WTC11 (cell line): ENCODE measurements around the gene KDM5B. TPM values are rescaled to one million over a fixed set of nuclear protein-coding genes. Genes with fewer than 3 reads are reported as not detected.

ENCODE experiments used
- ATAC-seq: fragments of 200-7000 bp; cut with Tn5 transposase; 2 replicates; pipeline ENCODE4 v1.10.0; 2021; ENCODE audit warnings: mild to moderate bottlenecking, moderate library complexity
- CTCF ChIA-PET: fragments of 300-600 bp; sonication (Branson Sonifier 250); formaldehyde crosslinking; loops from one replicate; lab custom pipeline; 2021; ENCODE audit warnings: antibody characterized with exemption; lab: Charles Lee
- POLR2A ChIA-PET: fragments of 350-600 bp; sonication (Branson Sonifier 250); formaldehyde crosslinking; loops from one replicate; lab custom pipeline; 2021; ENCODE audit warnings: antibody characterized with exemption; lab: Charles Lee
- DNase-seq: peaks from one replicate; pipeline ENCODE4 v3.0.0; 2021; ENCODE audit warnings: low spot score
- H3K27ac Mint-ChIP-seq: 2 replicates; pipeline ENCODE4 v1.8.0; 2021; ENCODE audit warnings: mixed read lengths
- H3K27me3 Mint-ChIP-seq: 2 replicates; pipeline ENCODE4 v1.8.0; 2021; ENCODE audit warnings: low read depth, mild to moderate bottlenecking, moderate library complexity, mixed read lengths
- H3K36me3 Mint-ChIP-seq: 2 replicates; pipeline ENCODE4 v1.8.0; 2021; ENCODE audit warnings: mixed read lengths
- H3K4me1 Mint-ChIP-seq: 2 replicates; pipeline ENCODE4 v1.8.0; 2022; ENCODE audit warnings: mixed read lengths
- H3K4me3 Mint-ChIP-seq: 2 replicates; pipeline ENCODE4 v1.8.0; 2021; ENCODE audit warnings: mild to moderate bottlenecking, moderate library complexity, mixed read lengths
- H3K9me3 Mint-ChIP-seq: 2 replicates; pipeline ENCODE4 v1.8.0; 2021; ENCODE audit warnings: mixed read lengths
- ARID4B ChIP-seq: sonication (generic); formaldehyde crosslinking; IDR thresholded peaks from 2 replicates; pipeline ENCODE4 v1.8.0; 2023; ENCODE audit warnings: missing genetic modification reagents, mild to moderate bottlenecking, borderline replicate concordance
- ATF1 ChIP-seq: sonication (generic); formaldehyde crosslinking; IDR thresholded peaks from 2 replicates; pipeline ENCODE4 v1.8.1; 2023; ENCODE audit warnings: mild to moderate bottlenecking, moderate library complexity, missing genetic modification reagents
- ATF2 ChIP-seq: sonication (generic); formaldehyde crosslinking; IDR thresholded peaks from 2 replicates; pipeline ENCODE4 v1.8.1; 2022; ENCODE audit warnings: low read depth, missing genetic modification reagents, borderline replicate concordance
- ATF3 ChIP-seq: sonication (generic); formaldehyde crosslinking; conservative IDR thresholded peaks from 2 replicates; pipeline ENCODE4 v1.8.1; 2022; ENCODE audit warnings: mild to moderate bottlenecking, missing genetic modification reagents
- ELF4 ChIP-seq: sonication (generic); formaldehyde crosslinking; IDR thresholded peaks from 2 replicates; pipeline ENCODE4 v1.8.1; 2022; ENCODE audit warnings: low read depth, mild to moderate bottlenecking, moderate library complexity, missing genetic modification reagents
- GABPB1 ChIP-seq: sonication (generic); formaldehyde crosslinking; IDR thresholded peaks from 2 replicates; pipeline ENCODE4 v1.8.1; 2023; ENCODE audit warnings: mild to moderate bottlenecking, missing genetic modification reagents
- HMGA2 ChIP-seq: fragments of 250-450 bp; sonication (Bioruptor Pico); IDR thresholded peaks from 2 replicates; pipeline ENCODE4 v1.4.0; 2021; ENCODE audit warnings: mild to moderate bottlenecking, moderate library complexity
- JUN ChIP-seq: sonication (generic); formaldehyde crosslinking; IDR thresholded peaks from 2 replicates; pipeline ENCODE4 v1.8.0; 2023; ENCODE audit warnings: mild to moderate bottlenecking, missing genetic modification reagents
- MAX ChIP-seq: sonication (generic); formaldehyde crosslinking; IDR thresholded peaks from 2 replicates; pipeline ENCODE4 v1.8.0; 2022; ENCODE audit warnings: mild to moderate bottlenecking, missing genetic modification reagents
- MYBL2 ChIP-seq: sonication (generic); formaldehyde crosslinking; IDR thresholded peaks from 2 replicates; pipeline ENCODE4 v1.8.1; 2023; ENCODE audit warnings: mild to moderate bottlenecking, moderate library complexity, missing genetic modification reagents
- NFE2L1 ChIP-seq: sonication (generic); formaldehyde crosslinking; IDR thresholded peaks from 2 replicates; pipeline ENCODE4 v1.8.1; 2023; ENCODE audit warnings: missing genetic modification reagents
- NFYB ChIP-seq: sonication (generic); formaldehyde crosslinking; conservative IDR thresholded peaks from 2 replicates; pipeline ENCODE4 v1.8.0; 2022; ENCODE audit warnings: low read depth, missing genetic modification reagents
- PREB ChIP-seq: sonication (generic); formaldehyde crosslinking; IDR thresholded peaks from 2 replicates; pipeline ENCODE4 v1.8.1; 2022; ENCODE audit warnings: mild to moderate bottlenecking, missing genetic modification reagents, moderate library complexity, borderline replicate concordance
- PRRX2 ChIP-seq: fragments of 250-450 bp; sonication (Bioruptor Pico); IDR thresholded peaks from 2 replicates; pipeline ENCODE4 v1.8.0; 2021; ENCODE audit warnings: mild to moderate bottlenecking
- SMAD3 ChIP-seq: sonication (generic); formaldehyde crosslinking; IDR thresholded peaks from 2 replicates; pipeline ENCODE4 v1.8.0; 2022; ENCODE audit warnings: missing genetic modification reagents, mild to moderate bottlenecking, borderline replicate concordance
- TEAD1 ChIP-seq: sonication (generic); formaldehyde crosslinking; IDR thresholded peaks from 2 replicates; pipeline ENCODE4 v1.8.0; 2022; ENCODE audit warnings: mild to moderate bottlenecking, missing genetic modification reagents
- USF1 ChIP-seq: sonication (generic); formaldehyde crosslinking; IDR thresholded peaks from 2 replicates; pipeline ENCODE4 v1.8.0; 2022; ENCODE audit warnings: mild to moderate bottlenecking, missing genetic modification reagents
- ZBTB43 ChIP-seq: sonication (generic); formaldehyde crosslinking; IDR thresholded peaks from 2 replicates; pipeline ENCODE4 v1.8.1; 2023; ENCODE audit warnings: mild to moderate bottlenecking, missing genetic modification reagents
- total RNA-seq: library from RNA; stranded (reverse); gene quantifications from 3 replicates; pipeline ENCODE4 v1.2.3, GENCODE V29; 2021

KDM5B gene
- total RNA-seq, 1 experiment from 2014 or later, result 222 TPM

- peak; percentile 68; the same call in 1 of the 2 replicates for TF ChIP-seq NFE2L1 (CRISPR knock-in tag)
- no peak for TF ChIP-seq PRRX2
- 0 out of 2 replicates have a peak, but pooled peaks have one; percentile 66 for TF ChIP-seq ELF4 (CRISPR knock-in tag)
- TF ChIP-seq ATF3 (CRISPR knock-in tag), result no peak
- TF ChIP-seq GABPB1 (CRISPR knock-in tag), result peak; percentile 53; the same call in 1 of the 2 replicates
- 0 out of 2 replicates have a peak, but pooled peaks have one; percentile 36 for TF ChIP-seq MYBL2
- peak; percentile 64; the same call in 1 of the 2 replicates for TF ChIP-seq PREB (CRISPR knock-in tag)
- TF ChIP-seq USF1 (CRISPR knock-in tag), result peak; percentile 60; the same call in 1 of the 2 replicates
- TF ChIP-seq ZBTB43 (CRISPR knock-in tag), result peak; percentile 39; the same call in 1 of the 2 replicates
- TF ChIP-seq JUN (CRISPR knock-in tag), result peak; percentile 86; the same call in 1 of the 2 replicates
- peak; percentile 29; the same call in 1 of the 2 replicates for TF ChIP-seq MAX (CRISPR knock-in tag)
- peak; percentile 62 for TF ChIP-seq ARID4B
- TF ChIP-seq ATF1 (CRISPR knock-in tag), result peak; percentile 55; the same call in 1 of the 2 replicates
- TF ChIP-seq NFYB (CRISPR knock-in tag), result no peak
- peak; percentile 92 for TF ChIP-seq TEAD1 (CRISPR knock-in tag)
- peak; percentile 87; the same call in 1 of the 2 replicates for TF ChIP-seq SMAD3 (CRISPR knock-in tag)
- no peak for TF ChIP-seq HMGA2 (CRISPR knock-in tag)
- TF ChIP-seq, all 79 proteins: peak for 26
These were observed 115.2 kb downstream of the KDM5B start (continued) for GRCh38 chr1:202692959-202693555.

- Mint-ChIP-seq H3K36me3 (no peaks in the 10 kb centered on the region), H3K27me3 (no peaks in the 10 kb centered on the region), H3K4me1 (peaks cover 5% of the 10 kb centered on the region; the same call in 1 of the 2 replicates), H3K9me3 (no peaks in the 10 kb centered on the region), H3K4me3 (no peak overlapping the region), H3K27ac (no peak overlapping the region)
- ChIA-PET CTCF (interaction anchor here (1.1 to 3.0 kb wide), 8 partner anchors 14 to 35 kb away, joined by 3 to 14 read pairs (median 6); no protein-coding TSS in a partner anchor), POLR2A (interaction anchor here (0.6 kb wide), 1 partner anchor 14 kb away, joined by 3 read pairs; no protein-coding TSS in a partner anchor)
- no peak for DNase-seq
- no peak for TF ChIP-seq ATF2 (CRISPR knock-in tag)
- no peak for ATAC-seq
These were observed 116.4 kb downstream of the KDM5B start for GRCh38 chr1:202691816-202692215.
